ENCODE measurements around the gene HOXC13.

- TF ChIP-seq ZNF621 (tag by site-specific recombination; IDR thresholded peaks at IDR 0.05) (no peak), CTCF (tag by site-specific recombination; IDR thresholded peaks at IDR 0.05) (no peak), ZBTB11 (tag by site-specific recombination; conservative IDR thresholded peaks at IDR 0.05; ENCODE audit: low read depth) (no peak), ZNF121 (tag by site-specific recombination; IDR thresholded peaks at IDR 0.05) (no peak), ZNF580 (tag by site-specific recombination; IDR thresholded peaks at IDR 0.05) (no peak), ZBTB8A (tag by site-specific recombination; IDR thresholded peaks at IDR 0.05) (no peak), ZNF335 (tag by site-specific recombination; conservative IDR thresholded peaks at IDR 0.05) (no peak), ZNF202 (tag by site-specific recombination; IDR thresholded peaks at IDR 0.05; ENCODE audit: borderline replicate concordance) (no peak), ZNF366 (tag by site-specific recombination; conservative IDR thresholded peaks at IDR 0.05) (no peak), TSHZ1 (tag by site-specific recombination; IDR thresholded peaks at IDR 0.05; ENCODE audit: borderline replicate concordance) (no peak), TCF7L2 (IDR thresholded peaks at IDR 0.05; ENCODE audit: borderline replicate concordance, low read depth, low read length) (no peak), ZNF488 (tag by site-specific recombination; IDR thresholded peaks at IDR 0.05) (no peak)
Observed at GRCh38 chr12:53947743-53948142, 9.1 kb downstream of the HOXC13 start.

Data from HEK293 (cell line).